NCI-H510A treated with DMSO at 0.1 percent for 48 hours (cell line): ENCODE measurements around the gene IGSF9B.

Source experiments
- DNase-seq: peaks from one replicate; lab custom pipeline; 2025; lab: John Stamatoyannopoulos, UW

The IGSF9B gene

GRCh38 chr11:133953999-133954398 lies 2.8 kb downstream of the IGSF9B start:
- no peak for DNase-seq

DNA sequence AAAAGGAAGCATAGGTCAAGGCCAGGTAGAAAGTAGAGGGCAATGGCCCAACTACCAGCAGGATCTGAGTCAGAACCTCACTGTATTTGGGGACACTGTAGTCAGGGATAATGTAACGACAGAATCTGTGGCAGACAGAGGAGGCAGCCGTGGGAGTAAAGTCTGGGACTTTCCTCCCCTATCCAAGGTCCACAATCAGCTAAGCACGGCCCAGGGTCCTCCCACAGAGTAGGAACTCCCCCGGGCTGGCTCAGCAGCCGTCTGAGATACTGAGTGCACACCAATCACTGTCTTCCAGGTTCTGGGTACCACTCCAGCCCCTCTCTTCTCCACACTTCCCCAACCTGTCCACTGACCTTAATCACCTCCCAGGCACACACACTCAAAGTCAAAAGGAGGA lies 3.2 kb downstream of the IGSF9B start:
- no peak for DNase-seq

DNA sequence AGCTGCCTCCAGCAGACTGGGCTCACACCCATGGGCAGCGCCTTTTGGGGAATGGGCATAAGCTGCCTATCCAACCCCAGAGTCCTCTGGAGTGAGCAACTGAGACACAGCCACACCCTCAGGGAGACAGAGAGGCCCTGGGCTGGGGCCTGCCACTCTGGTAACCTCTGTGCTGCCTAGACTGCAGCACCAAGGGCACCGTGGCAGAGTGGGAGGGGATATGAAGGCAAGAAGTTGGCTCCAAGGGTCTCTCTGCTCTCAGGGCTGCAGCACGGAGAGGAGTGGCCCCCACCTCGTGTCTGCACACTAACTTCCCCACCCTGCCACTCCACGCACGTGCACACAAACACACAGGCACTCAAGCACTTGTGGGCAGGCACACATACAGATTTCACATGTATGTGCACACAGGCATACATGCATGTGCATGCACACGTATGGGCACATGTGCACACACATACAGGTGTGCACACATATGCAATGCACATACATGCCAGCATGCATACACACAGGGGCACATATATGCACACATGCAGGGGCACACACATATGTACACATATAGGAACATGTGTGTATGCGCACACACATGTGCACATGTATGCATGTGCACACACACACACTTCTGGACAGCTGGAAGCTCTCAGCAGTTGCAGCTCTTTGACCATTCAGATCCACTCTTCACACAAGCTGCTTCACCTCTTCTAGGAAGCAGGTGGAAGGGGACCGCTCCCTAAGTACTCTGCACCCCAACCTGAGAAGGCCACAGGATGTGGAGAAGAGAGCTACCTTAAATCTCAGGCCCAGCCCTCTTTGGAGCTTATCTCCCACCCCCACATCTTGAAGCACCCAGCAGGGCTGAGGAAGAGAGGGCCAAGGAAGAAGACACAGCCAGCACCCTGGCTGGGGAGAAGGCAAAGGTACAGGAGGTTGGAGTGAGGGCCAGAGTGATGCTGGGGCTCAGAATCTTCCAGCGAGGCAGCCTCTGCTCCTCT lies 4.3 kb downstream of the IGSF9B start:
- DNase-seq = no peak

DNA sequence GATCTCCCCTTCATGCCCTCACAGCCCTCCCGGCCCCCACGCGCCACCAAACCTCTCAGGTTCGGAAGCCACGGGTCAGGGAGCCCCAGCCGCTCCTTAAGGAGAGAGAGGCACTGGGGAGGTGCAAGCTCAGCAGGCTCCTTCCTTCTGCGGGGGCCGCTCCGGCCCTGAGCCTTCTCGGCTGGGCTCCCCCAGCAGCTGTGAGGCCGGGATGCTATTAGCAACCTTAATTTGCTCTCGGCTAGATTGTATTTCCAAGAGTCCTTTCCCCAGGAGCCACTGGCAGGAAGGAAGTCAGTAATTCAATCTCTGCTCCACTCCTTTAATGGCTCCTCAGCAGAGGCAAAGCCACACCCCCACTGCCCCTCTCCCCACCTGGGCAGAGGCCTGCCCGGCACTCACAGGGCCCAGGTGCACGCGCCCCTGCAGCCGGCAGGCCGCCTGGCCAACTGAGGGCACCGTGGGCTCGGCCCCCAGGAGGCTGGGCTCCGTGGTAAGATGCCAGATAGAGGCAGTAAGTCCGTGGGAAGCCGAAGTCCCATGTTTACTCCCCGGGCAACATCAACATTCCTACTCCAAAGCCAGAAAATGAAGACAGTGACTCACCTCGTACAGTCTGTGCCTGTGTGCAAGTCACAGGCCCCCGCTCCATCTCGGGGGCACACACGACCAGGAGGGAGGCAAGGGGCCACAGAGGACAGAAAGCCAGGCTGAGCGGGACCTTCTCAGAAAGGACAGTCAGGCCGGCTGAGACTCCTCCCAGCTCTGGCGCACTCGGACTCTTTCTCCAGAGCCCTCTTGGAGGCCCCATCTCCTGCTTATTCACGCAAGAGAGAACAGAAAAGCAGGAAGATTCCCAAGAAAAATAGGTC lies 5.2 kb downstream of the IGSF9B start:
- peak; percentile 86 for DNase-seq

GRCh38 chr11:133950874-133951326 lies 5.9 kb downstream of the IGSF9B start:
- peak; percentile 13 for DNase-seq

GRCh38 chr11:133950421-133950820 lies 6.3 kb downstream of the IGSF9B start:
- no peak for DNase-seq

GRCh38 chr11:133949129-133949528 lies 7.6 kb downstream of the IGSF9B start:
- peak; percentile 36 for DNase-seq

DNA sequence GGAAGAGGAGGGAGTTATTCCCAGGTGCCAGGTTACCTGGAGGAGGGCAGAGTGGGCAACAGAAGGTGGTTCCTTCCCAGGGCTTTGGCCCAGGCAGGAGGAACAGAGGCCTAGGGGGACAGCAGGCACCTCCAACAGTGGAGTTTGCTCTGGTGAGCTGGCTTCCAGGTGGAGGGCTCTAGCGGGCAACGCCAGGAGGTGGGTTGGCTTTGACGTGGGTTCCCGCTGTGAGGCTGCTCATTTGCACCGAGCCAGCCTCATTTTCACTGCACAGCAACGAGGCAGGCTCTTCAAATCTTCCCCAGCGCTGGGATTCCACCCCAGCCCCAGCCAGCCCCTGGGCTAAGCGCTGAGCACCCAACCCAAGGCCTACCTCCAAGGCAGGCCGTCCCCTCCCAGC lies 8.1 kb downstream of the IGSF9B start:
- DNase-seq = peak; percentile 47

DNA sequence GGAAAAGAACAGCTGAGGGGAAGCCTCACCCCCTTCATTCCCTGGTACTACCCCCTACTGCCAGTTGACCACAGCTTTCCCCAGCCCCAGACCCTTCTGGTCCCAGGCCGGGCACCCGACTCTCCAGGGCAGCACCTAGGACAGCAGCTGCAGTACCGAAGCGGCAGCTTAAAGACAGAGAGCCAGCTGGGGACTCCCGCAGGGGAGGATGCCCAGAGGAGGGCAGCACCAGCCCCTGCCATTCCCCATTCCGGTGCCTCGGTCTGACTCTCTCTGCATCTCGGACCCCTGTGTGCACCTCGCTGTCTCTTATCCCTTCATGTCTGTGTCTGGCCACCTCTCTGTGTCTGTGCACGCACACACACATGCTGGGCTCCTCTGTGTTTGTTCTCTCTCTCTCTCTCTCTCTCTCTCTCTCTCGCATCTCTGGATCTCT lies 9.4 kb downstream of the IGSF9B start:
- DNase-seq = peak; percentile 47

- peak; percentile 55 for DNase-seq
These were observed 10.0 kb downstream of the IGSF9B start for GRCh38 chr11:133946541-133947318.

DNA sequence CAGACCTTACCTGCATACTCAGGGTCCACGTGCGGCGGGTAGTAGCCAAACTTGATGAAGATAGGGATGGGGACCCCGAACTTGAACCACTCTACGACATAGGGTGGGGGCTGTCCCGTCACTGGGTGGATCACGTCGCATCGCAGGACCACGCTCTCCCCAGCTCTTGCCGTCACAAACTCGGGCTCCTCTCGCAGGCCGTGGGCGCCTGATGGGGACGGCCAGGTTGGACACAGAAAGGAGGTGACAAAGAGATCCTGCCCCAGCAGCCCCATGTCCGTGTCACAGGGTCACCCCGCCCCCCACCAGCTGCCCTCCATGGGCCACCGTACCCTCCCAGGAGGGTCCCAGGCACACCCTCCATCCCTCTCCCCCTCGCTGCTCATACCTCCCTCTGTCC lies 10.7 kb downstream of the IGSF9B start:
- no peak for DNase-seq

DNA sequence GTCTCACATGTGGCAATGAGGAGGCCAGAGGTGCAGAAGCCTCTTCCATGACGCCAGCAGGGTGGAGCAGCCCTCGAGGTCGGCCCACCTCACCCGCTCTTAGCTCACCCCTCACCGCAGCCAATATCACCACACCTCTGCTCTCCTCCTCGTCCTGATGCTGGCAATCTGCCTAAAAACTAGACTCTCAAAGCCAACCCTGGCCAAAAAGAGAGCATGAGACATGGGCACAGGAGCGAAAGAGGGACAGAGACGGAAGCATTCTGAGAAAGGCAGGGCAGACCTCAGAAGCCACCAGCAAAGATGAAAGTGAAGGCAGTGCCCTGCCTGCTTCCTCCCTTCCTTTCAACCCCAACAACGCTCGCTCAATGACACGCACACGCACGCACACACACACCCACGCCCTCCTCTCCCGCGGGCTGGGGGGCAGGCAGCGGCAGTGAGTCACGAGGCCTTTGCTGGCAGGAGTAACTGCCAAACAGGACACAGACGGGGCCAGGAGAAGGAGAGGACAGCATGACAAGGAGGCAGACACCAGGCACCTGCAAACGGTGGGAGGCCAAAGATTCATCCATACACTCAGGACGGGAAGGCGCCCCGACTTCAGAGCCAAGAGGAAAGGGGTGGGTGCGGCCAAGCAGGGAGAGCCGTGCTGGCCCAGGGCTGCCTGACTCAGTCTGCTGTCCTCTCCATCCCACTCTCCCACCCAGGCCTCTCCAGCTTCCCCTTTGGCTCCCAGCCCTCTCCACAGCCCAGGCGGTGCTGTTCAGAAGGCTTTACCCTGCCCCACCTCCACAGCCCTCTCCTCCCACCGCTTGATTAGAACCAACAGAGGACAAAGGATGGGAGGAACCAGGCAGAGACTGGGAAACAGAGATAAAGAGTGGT lies 11.4 kb downstream of the IGSF9B start:
- DNase-seq = no peak

GRCh38 chr11:133943950-133944698 lies 12.6 kb downstream of the IGSF9B start:
- DNase-seq = no peak

DNA sequence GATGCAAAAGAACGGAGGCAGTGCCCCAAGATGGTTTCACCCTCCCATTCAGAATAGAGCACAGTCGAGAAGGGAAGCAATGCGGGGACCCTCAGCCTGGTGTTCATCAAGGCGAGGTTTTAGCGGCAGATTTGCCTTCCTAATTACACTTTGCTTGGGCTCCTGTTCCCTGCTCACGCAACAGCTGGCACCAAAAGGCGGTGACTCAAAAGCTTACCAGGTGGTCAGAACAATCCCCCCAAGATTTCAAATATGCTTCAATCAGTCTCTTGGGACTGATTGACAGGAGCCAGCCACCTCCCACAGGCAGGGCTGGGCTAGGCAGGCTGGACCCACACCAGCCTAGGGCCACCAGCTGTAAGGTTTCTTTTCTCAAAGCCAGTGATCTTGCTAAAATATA lies 14.2 kb downstream of the IGSF9B start:
- DNase-seq = no peak

GRCh38 chr11:133941546-133941945 lies 15.2 kb downstream of the IGSF9B start:
- no peak for DNase-seq

- DNase-seq = no peak
These were observed 16.7 kb downstream of the IGSF9B start for GRCh38 chr11:133940034-133940433.

DNA sequence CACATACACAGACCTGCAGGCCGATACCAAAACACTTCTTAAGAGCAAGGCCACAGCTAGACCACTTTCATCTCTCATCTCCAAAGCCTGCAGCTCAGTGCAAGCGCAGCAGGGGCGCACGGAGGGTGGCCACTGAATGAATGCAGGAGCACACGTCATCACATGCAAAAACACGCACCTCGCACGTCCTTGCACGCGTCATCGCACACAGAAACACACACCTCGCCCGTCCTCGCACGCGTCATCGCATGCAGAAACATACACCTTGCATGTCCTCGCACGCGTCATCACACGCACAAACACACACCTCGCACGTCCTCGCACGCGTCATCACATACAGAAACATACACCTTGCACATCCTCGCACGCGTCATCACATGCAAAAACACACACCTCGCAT lies 17.2 kb downstream of the IGSF9B start:
- no peak for DNase-seq

GRCh38 chr11:133938166-133938565 lies 18.6 kb downstream of the IGSF9B start:
- DNase-seq = no peak

GRCh38 chr11:133937468-133937867 lies 19.3 kb downstream of the IGSF9B start:
- no peak for DNase-seq

DNA sequence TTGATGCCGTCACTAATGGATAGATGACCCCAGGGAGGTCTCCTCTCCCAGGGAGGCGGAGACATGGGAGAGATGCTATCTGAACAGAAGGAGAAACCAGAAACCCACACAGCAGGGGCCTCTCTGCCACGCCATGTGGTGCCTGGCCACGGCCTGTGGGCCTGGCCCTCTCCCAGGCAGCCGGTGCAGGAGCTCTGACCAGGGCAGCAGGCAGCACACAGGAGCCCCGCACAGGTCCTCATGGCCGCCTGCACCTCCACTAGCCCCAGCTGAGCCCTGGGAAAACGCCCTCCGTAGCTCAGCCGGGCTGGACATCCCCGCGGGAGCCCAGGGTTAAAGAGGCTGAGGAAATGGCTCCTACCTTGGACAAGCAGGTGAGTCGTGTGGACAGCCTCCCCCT lies 19.8 kb downstream of the IGSF9B start:
- no peak for DNase-seq
